GM18867 (cell line): ENCODE data around the gene STAT1.
A peak's percentile ranks its signal among the peaks of the same experiment; 100 is the strongest.

ENCODE experiments used
- ATAC-seq: cut with Tn5 transposase; IDR thresholded peaks from one replicate; pipeline ENCODE4 v1.9.1; 2021; ENCODE audit warnings: mild to moderate bottlenecking, moderate library complexity; ENCODE audit not compliant: unreplicated experiment

The STAT1 gene

DNA sequence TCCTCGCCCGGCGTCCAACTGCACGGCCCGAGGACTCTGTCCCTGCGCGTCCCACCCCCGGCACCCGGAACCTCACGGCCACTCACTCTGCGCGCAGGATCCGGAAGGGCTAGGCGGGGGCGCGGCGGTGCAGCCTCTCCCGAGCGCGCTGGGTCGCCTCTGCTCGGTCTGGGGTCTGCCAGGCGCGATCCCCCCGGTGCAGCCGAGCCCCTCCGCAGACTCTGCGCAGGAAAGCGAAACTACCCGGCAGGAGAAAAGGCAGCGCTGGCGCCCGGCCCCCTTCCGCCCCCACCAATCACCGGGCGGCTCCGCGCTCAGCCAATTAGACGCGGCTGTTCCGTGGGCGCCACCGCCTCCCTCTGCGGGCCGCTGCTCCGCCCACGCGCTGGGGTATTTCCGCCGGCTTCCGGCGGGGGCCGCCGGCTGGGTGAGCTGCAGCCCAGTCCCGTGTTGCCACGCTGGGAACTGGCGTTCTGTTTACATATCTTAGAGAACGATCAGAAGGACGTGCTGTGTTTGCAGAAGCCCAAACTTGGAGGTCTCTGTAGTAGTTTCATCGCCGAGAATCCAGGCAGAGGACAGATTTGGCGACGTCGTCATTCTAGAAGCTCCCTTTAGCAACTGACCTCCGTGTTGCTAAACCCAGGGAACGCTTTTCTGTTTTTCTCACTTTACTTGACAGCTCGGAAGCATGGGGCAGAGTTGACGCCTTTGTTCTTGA is at the start of gene STAT1:
STAT1 (minus strand) TSS at position 240 of the 721 bp plus-strand sequence. CDS start 4,168 bp downstream, outside the sequence.
- ATAC-seq: peak; percentile 80

DNA sequence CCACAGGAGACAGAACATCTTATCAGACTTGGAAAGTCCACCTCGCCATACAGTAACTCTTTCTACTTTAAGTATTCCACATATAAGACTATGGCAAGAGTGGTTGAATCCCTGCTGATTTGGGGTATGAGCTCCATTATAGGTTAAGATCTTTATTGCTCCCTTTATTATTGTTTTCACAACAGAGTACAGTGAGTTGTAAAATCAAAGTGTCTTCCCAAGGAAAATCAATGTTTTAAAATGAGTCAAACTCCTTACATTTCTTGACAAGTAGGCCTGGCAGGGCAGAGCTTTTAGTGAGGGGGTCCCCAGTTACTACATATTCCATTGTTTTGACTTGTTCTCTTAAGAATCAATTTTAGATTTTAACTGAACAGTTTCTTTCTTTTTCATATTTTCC is 49.6 kb upstream of the STAT1 start:
- ATAC-seq: no peak

DNA sequence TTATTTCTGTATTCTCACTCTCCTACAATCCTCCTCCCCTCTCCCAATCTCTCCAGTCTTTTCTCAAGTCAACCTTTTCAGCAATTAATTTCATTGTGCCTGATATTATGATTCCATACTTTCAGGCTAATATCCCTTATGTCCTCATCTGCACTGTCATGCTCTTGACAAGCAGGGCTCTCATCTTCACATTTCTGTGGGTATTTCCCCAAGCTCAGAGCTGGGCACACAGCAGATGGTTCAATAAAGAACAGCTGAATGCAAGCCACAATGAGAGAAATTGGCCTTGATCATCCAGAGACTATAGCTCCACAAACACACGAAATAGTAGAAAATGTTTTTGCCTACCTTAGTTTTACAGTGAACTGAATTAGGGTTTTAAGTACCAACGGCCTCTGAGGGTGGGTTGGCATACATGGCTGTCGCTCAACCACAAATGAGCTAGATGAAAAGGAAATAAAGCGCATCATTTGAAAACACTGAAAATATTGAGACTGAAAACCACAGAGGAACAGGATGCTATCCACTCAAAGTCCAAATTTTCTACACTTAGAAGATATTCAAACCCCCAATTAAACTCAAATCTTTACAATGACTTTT is 47.5 kb upstream of the STAT1 start:
- no peak for ATAC-seq

DNA sequence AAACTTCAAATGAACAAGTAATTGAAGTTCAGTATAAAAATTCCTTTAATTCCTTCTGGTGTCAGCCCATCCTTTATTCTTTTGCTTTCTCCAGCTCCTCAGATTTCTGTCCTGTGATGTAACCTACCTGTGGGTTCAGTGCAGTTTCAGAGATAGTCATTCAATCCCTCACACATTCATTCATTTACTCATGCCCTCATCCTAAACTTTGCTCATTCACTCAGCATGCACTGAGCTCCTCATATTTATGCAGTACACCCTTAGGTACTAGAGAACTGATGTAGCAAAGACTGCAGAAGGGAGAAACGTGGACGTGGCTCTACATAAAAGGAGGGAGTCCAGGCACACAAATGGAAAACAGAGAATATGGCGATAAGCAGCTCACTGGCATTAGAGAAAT is 45.3 kb upstream of the STAT1 start:
- no peak for ATAC-seq

DNA sequence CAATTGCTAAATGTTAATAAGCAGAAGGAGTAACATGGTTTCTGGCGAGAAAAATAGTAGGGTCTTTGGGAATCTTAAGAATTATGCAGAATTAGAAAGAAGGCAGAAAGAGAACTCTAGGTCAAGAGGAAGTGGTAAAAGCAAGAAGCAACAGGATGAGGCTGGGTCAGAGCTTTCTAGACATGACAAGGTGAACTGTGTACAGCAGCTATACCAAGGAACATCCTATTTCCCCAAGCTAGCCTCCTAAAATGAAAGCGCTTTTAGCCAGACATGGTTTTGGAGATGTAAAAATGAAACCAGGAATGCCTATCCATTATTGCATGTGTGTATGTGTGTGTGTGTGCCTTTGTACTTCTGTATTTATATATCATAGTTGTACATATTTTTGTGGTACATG is 42.3 kb upstream of the STAT1 start:
- ATAC-seq: no peak

DNA sequence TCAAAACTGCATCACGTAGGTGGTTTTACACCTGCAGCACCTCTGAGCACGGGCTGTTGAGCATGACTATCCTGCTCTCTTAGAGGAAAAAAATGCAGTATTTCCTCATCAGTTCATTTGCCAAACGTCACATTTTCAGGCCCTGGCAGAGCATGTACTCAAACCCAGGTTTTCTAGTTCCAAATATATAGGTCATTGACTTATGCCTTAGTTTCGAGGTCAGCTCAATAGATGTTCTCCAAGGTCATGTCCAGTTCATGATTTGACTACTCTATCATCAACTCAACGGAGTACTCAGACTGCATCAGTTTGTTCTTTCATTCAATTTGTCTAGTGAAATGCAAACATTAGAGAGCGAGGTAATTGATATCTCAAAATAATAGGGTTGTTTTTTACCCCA is 39.3 kb upstream of the STAT1 start:
- ATAC-seq: no peak

DNA sequence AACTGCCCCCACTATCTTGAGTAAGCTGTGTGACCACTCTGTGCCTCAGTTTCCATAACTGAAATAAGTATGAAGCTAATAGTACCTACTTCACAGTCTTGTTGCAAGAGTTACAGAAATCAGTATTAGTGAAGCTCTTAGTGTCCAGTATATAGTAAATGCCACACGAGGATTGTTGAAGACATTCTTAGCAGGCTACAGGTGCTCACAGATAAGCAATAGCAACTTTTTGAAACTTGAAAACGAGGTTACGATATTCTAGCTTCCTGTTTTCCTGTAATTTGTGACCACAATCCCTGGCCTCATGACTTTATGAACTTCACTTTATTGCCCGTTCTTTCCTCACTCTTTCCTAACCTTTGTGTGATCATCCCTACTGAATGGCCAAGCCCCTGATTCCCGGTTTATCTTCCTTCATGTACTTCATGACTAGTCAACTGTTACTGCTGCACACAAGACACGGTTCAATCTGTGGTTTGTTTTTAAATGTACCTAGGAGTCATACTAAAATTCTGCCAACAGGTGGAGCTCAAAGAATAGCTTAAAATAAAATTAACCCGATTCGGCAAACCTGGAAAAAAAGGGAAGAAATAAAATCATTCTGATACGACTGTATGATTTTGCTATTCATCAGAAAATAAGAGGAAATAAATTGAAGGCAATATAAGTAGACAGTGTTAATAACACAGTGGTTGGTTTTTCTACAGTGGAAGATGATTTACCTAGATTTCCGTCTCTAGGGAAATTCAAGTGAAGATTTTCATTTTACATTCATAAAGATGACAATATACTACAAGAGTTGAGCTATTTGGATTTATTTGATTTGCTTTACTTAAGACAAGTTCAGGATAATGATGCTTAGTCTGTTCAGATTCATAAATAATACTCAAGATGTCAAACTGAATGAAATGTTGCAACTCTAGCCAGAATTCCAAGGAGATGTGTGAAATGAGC is 38.1 kb upstream of the STAT1 start:
- ATAC-seq: peak; percentile 41

DNA sequence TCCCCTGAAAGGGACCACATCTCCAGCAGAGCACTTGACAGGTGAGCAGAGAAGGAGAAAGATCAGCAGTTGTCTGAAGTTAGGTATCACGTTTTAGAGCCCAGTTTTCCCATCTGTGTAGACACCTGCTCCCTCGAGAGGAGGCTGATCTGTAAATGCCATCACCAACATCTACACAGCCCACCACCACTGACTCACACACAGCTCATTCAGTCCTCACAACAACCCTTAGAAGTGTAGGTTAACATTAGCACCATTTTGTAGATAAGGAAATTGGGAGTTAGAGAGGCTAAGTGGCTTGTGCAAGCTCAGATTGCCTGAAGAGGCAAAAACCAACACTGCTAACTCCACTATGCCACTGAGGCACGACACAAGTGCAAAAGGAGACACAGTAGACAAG is 37.2 kb upstream of the STAT1 start:
- no peak for ATAC-seq

DNA sequence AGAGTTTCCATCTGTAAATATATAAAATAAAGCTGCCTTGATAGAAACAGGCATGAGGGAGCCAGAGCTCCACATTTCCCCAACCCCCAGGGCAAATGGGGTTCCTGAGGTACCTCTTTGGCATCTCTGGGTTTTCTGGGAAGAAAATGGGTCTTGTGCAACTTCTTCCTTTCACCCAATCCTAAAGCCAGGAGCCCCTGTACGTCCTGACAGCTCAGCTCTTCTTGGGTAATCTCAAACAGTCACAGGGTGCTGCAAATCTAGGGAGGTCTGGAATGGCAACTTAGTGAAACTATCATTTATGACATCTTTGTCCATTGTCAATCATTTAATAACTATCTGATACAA is 36.6 kb upstream of the STAT1 start:
- no peak for ATAC-seq

DNA sequence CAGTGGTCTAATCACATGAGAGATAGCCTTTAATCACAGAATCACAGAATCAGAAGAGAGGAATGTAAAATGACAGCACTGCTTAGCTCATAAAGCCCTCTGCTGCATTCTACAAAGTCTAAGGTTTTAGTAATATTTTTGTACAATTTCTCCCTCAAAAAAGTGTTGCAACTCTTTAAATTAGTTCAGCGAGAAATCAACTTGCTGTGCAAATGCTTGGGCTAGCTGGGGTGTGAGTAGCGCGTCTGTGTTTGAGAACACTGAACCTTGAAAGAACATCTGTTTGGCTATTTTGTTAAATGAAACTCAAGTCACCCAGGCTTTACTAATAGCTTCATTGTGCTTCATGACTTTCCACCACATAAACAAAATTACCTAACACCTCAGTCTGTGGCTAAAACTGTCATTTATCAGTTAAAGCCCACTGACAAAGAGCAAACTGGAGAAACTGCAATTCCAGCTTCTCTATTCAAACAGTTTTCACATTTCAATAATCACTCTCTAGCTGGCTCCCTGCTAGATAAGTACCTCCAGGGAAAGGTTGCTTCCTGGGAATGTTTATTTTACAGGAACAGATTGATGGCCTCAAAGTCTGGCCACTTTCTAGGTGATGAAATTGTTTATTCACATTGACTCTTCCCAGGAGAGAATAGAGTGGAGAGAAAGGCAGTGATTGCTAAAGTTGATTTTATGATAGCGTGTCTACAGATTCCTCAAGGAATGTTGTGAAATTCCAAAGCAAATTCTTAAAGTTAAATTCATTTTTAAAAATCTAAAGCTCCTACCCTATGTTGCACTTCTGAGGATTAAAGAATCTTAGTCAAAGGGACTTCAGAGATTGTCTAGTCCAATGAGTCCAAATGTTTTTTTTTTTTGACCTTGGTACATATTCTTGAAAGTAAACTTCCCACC is 36.0 kb upstream of the STAT1 start:
- peak; percentile 92 for ATAC-seq

DNA sequence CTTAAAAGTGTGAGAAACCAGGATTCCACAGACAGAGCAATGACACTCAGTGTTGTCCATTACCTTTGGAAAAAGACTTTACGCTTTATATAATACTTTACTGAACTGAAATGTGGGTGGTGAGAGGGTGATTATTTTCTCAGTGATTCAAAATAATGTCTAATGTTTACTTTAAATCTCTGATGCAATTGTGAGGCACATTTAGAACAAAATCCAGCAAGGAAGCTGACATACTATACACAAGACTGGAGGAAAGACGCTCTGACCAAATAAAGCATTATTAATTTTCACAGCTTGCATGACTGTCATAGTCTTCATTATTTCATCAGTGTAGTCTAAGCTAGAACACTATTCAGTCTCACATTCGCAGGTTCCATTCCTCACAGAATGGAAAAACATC is 34.1 kb upstream of the STAT1 start:
- ATAC-seq: no peak

DNA sequence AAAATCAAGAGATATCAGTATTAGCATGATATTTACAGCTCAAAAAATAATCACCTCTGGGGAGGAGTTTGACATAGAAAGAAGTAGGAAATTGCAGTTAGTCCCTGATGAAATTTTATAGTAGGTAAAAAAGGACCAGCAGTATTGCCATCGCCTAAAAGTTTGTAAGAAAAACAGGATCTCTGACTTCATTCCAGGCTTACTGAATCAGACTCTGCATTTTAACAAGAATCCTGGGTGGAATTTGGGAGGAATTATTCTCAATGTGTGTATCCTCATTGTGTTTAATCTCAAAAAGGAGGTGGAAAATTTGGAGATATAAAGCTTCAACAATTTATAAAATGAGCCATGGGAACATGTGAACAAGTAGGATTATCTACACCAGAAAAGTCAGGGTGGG is 31.2 kb upstream of the STAT1 start:
- ATAC-seq: no peak

DNA sequence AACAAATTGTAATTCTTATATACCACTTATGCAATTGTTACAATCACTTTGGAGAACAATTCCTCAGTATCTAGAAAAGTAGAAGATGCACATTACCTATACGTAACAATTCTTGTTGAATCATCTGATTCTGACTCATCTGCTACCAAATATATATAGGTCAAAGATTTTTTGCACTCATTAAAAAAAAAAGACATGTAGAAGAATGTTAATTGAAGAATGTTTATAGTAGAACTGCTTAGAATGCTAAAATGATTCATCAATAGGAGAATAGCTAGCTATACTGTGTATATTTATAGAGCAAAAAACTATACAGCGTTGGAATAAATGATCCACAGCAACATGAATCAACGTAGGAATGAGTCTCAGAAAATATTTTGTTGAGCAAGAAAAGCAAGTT is 29.5 kb upstream of the STAT1 start:
- no peak for ATAC-seq

DNA sequence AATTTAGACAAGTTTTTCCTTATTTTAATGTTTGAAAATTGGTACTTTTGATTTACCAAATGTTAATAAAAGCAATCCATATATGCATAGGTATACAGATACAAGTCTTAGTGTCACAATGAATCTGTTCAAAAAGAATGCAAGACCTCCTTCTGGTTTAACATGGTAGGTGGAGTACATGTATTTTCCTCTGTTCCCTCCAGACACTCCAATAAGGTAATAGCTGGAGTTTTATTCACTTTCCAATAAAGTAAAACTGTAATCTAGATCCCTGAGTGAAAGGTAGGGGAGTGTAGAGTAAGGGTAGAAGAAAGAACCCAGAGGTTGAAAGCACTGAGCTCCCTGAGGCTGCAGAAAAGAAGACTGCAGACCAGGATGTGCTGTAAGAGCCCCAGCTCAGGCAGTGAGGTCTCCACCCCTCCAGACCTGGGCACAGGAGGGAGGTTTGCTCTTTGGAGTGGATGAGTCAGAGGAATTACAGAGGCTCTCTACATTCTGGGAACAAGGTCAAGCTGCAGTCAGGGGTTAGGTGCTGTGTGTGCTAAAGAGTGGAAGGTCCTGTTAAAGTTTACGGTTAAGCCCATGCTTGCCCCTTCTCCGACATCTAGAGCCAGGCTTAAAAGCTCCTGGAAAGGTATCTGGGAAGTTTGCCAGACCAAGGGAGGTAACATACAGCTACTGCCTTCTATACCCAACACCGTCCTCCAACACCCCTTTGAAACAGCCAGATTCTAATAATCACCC is 27.6 kb upstream of the STAT1 start:
- no peak for ATAC-seq

DNA sequence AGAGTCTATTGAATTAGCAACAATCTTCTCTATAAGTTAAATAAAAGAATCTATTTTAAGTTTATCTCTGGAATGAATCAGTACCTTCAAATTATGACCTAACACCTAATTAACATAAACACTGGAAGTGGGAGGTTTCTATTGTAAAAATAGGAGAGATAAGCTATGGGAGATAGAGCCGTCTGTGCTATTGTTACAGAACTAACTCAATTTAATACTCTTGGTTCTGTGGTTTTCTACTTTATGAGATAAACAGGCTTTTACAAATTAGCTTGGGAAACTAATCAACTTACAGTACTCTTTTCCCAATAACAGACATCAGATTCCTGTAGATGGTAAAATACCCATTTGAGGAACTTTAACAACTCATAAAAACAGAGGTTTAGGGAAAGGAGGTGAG is 25.6 kb upstream of the STAT1 start:
- no peak for ATAC-seq

DNA sequence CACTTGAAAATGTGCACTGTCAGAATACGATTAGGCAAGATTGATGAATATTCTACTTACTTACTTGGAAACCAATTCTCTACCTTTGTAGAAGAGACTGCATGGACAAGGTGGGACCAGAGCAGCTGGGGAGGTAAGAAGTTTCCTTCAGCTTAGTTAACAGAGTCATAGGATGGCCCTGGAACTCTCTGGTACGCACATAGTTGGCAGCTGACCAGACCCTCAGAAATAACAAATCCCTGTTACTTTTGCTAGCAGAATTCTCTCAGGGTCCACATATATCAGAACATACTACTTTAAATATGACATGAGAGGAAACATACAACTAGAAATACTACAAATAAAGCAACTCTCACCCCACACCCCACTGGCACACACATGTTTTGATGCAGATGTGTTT is 24.8 kb upstream of the STAT1 start:
- no peak for ATAC-seq

DNA sequence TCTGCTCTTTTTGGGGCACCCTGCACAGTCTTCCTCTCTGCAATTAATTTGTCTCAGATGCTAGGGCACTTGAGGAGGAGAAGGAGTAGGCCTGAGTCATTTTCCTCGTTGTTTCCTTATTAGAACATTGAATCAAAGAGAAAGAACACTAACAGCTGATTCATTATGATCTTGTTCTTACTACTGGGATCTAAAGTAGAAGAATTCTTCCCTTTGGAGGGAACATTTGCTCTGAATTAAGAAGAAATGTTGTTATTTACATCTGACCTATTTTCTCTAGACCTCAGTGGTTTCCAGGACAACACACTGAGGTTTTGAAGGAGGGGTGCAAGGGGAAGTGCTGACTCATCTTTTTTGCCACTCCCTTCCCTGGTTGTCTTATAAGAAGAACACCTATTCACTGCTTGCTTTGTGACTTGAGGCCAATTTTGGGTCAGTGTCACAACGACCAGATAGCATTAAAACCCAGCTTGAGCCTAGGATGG is 24.3 kb upstream of the STAT1 start:
- ATAC-seq: no peak

DNA sequence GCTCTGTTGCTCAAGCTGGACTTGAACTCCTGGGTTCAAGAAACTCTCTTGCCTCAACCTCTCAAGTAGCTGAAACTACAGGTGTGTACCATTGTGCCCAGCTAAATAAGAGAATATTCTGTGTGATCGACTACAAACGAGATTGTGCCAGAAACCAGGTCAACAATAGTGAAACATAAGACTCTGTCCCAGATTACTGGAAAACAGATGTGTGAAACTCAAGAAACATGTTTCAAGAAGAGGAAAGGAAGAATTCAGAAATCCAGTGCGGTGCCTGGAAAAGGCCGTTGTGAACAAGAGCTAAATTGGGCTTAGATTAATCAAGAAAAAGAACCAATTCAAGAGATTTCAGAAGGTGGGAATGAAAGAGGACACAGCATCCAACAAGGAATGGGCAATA is 23.4 kb upstream of the STAT1 start:
- ATAC-seq: no peak

DNA sequence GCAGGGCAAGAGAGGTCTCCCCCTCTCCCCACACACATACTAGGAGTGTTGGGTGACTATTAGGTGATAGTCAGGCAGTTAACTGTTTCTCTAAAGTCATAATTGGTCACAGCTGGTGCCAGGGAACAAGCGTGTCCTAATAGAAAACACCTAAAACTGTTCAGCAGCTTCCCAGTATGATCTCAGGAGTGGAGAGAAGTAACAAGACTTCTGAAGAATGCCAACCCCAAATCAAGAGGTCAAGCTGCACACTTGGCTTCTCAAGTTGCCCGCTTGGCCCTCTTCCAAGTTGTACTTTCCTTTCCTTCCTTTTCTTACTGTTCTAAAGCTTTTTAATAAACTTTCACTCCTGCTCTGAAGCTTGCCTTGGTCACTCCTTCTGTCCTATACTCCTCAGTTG is 22.4 kb upstream of the STAT1 start:
- no peak for ATAC-seq
